Cerebellar nuclear complex (tissue), 1 donor: ENCODE results near the gene ANAPC2.

Source experiments
- DNase-seq, 2 experiments: peaks; one replicate each; lab custom pipeline; 2025; lab: John Stamatoyannopoulos, UW

ANAPC2 gene

DNA sequence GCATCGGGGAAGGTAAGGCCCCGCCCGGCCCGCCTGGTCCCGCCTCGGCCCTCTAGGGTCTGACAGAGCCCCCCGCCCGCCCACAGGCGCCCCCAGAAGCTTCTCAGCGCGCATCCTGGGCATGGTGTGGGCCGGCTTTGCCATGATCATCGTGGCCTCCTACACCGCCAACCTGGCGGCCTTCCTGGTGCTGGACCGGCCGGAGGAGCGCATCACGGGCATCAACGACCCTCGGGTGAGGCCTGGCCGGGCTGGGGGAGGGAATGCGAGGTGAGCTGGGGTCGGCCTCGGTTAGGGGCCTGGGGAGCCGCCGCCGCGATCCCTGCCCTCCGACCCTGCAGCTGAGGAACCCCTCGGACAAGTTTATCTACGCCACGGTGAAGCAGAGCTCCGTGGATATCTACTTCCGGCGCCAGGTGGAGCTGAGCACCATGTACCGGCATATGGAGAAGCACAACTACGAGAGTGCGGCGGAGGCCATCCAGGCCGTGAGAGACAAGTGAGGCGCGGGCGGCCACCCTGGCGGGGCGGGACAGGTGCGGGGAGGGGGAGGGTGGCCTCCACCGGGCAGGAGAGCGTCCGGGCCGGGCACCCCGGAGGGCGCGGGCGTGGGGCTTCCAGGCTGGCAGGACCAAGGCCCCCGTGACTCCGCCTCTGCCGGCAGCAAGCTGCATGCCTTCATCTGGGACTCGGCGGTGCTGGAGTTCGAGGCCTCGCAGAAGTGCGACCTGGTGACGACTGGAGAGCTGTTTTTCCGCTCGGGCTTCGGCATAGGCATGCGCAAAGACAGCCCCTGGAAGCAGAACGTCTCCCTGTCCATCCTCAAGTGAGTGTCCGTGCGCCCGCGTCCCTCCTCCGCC, 25.6 kb downstream of the ANAPC2 start:
- no peak for DNase-seq

- DNase-seq: no peak
These were observed 26.5 kb downstream of the ANAPC2 start for GRCh38 chr9:137161558-137162486.

DNA sequence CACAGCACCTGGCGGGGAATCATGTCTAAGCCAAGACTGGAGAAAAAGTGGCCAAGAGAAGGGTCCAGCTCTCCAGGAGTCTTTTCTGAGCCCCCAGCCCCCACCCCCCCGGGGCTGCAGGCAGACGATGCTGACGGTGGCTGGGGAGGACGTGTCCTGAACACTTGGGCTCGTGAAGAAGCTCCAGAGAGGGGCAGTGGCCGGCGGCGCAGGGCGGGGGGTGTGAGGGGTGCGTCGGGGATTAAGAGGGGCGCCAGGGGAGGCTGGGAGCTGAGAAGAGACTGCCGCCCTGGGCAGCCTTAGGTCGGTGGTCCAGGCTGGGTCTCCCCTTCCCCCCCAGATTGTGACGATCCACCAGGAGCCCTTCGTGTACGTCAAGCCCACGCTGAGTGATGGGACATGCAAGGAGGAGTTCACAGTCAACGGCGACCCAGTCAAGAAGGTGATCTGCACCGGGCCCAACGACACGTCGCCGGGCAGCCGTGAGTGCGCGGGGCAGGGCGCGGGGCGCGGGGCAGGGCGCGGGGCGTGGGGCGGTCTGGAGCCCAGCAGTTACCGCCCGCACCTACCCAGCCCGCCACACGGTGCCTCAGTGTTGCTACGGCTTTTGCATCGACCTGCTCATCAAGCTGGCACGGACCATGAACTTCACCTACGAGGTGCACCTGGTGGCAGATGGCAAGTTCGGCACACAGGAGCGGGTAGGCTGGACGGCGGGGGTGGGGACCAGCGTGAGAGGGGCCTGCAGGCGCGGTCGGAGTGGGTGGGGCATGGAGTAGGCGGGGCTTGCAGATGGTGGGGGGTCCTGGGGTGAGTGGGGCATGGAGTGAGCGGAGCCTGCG, 27.4 kb downstream of the ANAPC2 start:
- no peak for DNase-seq

GRCh38 chr9:137160054-137160425, 28.3 kb downstream of the ANAPC2 start:
- DNase-seq: no peak

DNA sequence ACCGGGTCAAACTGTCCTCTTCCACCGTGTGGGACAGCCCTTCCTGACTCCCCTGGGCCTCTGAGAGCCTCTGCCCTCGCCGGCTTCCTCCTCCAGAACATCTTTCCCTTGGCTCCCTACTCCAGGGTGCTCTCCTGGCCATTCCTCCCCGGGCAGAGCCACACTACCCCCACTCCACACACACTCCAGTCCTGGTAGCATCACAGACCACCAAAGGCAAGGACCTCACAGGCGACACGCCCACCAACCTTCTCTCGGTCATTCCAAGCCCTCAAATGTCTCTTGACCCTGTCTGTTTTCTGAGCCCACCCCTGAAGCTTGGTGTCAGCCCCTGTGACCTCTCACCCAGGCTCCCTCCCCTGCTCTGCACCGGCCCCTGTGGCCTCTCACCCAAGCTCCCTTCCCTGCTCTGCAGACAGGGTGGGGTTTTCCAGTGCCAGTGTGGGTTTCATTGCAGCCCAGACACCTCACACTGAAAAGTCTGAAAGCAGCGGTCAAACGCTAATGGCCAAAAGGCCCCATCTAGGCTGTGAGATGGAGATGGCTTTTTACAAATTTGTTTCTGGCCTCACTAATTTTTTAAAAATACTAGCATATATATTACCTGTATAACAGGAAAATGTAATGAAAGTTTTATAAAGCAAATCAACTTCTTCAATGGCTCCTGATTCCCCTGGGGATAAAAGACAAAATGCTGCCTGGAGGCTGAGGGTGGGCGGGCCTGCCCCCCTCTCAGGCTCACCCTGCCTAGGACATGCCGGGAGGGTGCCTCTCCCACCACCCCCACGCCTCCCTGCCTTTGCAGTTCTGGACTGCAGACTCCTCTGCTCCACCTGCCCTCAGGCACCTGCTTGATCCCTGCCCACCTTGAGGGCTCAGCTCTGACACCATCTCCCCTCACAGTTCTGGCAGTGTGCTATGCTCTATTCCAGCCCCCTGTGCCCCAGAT, 29.0 kb downstream of the ANAPC2 start:
- no peak for DNase-seq

GRCh38 chr9:137158625-137159024, 29.7 kb downstream of the ANAPC2 start:
- no peak for DNase-seq

DNA sequence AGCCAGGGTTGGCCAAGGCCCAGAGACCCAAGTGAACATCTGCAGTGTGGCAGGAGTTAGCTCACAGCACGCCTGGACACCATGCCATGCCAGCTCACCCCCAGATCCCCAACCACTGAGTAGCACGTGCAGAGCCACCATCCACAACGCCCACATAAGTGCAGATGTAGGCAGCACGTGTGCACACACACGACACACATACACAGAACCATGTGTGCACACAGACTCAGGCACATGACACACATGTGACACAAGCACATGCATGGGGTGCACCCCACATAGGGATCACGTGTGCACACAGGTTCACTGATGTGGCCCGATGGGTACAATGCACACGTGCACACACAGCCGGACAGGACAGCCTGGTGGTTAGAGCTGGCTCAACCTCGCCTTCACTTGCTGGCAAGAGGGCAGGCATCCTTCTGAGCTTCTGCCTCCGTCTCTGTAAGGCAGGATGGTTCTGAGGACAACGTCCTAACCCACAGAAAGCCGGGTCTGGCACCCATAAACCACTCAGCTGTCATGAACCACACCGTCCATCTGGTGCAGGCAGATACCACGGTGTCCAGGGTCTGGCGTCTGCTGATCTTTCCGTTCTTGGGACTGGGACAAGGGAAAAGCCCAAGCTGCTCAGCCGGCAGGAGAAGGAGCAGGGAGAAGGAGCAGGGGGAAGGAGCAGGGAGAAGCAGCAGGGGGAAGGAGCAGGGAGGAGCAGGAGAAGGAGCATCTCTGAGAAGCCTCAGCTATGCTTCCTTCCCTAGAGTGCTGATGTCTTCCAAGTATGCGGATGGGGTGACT, 30.5 kb downstream of the ANAPC2 start:
- DNase-seq: peak in 1 of 2 experiments; percentile 79

DNA sequence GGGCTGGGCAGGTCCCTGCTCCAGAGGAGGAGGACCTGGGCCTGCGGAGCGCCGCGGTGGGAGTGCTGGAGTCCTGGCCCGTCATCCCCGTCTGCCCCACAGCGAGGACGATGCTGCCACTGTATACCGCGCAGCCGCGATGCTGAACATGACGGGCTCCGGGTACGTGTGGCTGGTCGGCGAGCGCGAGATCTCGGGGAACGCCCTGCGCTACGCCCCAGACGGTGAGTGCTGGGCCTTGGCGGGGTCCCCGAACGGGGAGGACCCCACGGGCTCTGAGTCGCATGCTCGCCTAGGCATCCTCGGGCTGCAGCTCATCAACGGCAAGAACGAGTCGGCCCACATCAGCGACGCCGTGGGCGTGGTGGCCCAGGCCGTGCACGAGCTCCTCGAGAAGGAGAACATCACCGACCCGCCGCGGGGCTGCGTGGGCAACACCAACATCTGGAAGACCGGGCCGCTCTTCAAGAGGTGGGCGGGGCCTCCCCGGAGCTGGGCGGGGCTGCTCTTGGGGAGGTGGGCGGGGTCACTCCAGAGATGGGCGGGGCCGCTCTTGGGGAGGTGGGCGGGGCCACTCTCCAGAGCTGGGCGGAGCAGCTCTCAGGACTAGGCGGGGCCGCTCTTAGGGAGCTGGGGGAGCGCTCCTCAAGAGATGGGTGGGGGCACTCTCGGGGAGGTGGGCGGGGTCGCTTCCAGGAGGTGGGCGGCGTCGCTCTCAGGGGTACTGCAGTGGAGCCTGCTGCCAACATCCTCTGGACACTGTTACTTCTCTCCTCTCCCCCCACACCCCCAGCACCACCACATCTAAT, 31.6 kb downstream of the ANAPC2 start:
- DNase-seq: no peak

- no peak for DNase-seq
These were observed 35.4 kb downstream of the ANAPC2 start for GRCh38 chr9:137152844-137153405.

DNA sequence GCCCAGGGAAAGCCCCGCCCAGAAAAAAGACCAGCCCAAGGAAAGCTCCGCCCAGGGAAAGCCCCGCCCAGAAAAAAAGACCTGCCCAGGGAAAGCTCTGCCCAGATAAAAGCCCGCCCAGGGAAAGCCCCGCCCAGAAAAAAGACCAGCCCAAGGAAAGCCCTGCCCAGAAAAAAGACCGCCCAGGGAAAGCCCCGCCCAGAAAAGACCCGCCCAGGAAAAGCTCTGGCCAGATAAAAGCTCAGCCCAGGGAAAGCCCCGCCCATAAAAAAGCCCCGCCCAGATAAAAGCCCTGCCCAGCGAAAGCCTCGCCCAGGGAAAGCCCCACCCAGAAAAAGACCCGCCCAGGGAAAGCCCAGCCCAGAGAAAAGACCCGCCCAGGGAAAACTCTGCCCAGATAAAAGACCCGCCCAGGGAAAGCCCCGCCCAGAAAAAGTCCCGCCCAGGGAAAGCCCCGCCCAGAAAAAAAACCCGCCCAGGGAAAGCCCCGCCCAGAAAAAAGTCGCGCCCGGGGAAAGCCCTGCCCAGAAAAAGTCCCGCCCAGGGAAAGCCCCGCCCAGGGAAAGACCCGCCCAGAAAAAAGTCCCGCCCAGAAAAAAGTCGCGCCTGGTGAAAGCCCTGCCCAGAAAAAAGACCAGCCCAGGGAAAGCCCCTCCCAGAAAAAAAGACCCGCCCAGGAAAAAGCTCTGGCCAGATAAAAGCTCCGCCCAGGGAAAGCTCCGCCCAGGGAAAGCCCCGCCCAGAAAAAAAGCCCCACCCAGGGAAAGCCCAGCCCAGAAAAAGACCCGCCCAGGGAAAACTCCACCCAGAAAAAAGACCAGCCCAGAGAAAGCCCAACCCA, 37.5 kb downstream of the ANAPC2 start:
- DNase-seq: no peak

DNA sequence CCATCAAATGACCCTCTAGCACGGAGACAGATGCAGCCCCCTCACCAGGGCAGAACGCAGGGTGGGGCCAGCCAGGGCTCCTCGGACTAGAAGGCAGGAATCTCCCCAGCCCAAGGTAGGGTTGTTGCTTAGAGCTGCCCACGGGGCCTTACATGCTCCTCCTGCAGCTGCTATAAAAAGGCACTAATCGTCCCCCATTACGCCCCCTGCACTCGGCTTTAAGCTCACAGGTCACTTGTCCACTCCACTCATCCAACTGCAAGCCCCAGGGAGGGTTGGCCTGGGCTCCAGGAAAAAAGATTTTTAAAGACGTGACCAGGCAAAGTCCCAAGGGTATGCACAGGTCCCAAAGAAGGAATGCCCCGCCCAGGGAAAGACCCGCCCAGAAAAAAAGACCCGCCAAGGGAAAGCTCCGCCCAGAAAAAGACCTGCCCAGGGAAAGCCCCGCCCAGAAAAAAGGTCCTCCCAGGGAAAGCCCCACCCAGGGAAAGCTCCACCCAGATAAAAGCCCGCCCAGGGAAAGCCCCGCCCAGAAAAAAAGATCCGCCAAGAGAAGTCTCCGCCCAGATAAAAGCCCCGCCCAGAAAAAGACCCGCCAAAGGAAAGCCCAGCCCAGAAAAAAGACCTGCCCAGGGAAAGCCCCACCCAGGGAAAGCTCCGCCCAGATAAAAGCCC, 38.3 kb downstream of the ANAPC2 start:
- no peak for DNase-seq

DNA sequence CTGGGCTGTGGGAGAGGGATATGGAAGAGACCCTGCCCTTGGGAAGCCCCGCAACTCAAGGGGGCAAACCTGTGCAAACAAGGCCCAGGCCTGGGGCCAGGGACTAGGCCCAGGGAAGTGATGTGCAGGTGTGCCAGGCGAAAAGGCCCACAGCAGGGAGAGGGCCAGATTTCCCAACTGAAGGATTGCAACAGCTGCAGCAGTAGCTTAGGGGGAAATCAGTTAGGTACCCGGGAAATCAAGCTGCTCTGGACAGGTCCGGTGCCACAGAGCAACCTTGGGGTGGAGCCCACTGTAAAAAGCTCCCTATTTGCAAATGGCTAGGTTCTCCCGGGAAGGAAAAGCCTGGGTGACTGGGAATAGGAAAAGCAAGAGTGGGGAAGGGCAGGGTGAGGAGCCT, 39.0 kb downstream of the ANAPC2 start:
- no peak for DNase-seq

DNA sequence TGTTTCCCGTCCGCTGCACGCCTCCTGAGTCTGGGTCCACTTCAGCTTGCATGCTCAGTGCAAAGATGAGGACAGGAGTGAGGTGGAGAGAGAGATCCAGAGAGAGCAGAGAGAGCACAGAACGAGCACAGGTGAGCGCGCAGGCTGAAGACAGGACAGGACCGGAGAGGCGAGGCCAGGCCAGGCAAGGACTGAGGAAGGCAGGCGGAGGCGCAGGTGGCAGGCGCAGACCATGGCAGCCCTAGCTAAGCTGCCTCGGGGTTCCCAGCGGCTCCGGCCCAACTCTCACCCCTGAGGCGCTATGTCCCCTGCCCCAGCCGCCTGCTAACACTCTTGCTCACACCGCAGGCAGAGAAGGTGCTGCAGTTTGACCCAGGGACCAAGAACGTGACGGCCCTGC, 39.7 kb downstream of the ANAPC2 start:
- DNase-seq: no peak

DNA sequence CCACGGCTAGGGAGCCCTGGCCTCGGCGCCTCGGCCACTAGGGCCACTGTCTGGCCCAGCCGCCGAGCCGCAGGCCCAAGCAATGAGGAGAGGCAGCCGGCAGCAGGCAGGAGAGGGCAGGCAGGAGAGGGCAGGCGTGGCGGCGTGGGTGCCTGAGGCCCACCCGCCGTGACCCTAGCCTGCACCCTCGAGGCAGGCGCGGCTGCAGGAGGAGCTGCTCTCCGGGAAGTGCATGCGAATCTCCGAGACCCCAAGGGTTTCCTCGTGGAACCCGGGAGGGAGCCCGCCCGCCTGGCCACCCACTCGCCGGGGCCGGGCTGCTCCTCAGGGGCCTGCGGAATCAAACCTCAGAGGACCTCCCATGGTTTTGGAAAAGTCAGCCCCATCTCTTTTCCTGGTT, 40.1 kb downstream of the ANAPC2 start:
- DNase-seq: no peak

- no peak for DNase-seq
These were observed 40.6 kb downstream of the ANAPC2 start for GRCh38 chr9:137147793-137148160.

GRCh38 chr9:137147091-137147792, 41.1 kb downstream of the ANAPC2 start:
- DNase-seq: no peak

- no peak for DNase-seq
These were observed 41.8 kb downstream of the ANAPC2 start for GRCh38 chr9:137146527-137146918.
